IPS-20b (cell line): ENCODE results near the gene BTBD9.
"Not testable (repeated sequence)": the region's sequence is repeated elsewhere in the genome, so short reads cannot be mapped to it uniquely, and the experiment has no call there.

ENCODE experiments used
- H3K27ac ChIP-seq: one replicate; pipeline ENCODE4 v1.5.1; 2013; ENCODE audit warnings: low read length
- H3K27me3 ChIP-seq: 2 replicates; pipeline ENCODE4 v1.6.1; 2013; ENCODE audit warnings: mild to moderate bottlenecking, low read length, inconsistent platforms; ENCODE audit not compliant: insufficient read depth
- H3K36me3 ChIP-seq: 2 replicates; pipeline ENCODE4 v1.6.1; 2013; ENCODE audit warnings: low read depth, mild to moderate bottlenecking, inconsistent platforms, low read length, moderate library complexity; ENCODE audit not compliant: insufficient read depth
- H3K4me1 ChIP-seq: 2 replicates; pipeline ENCODE4 v1.6.1; 2013; ENCODE audit warnings: mild to moderate bottlenecking, control low read depth, inconsistent platforms, low read length, moderate library complexity; ENCODE audit not compliant: insufficient read depth
- H3K4me3 ChIP-seq: 2 replicates; pipeline ENCODE4 v1.5.1; 2013; ENCODE audit warnings: mild to moderate bottlenecking, low read length, inconsistent platforms
- H3K9ac ChIP-seq: 2 replicates; pipeline ENCODE4 v1.6.1; 2013; ENCODE audit warnings: low read depth, mild to moderate bottlenecking, inconsistent platforms, low read length, moderate library complexity
- H3K9me3 ChIP-seq: 2 replicates; pipeline ENCODE4 v1.6.1; 2013; ENCODE audit warnings: mild to moderate bottlenecking, low read depth, low read length, inconsistent platforms; ENCODE audit not compliant: insufficient read depth

BTBD9 gene

GRCh38 chr6:38435330-38435729, 204.4 kb downstream of the BTBD9 start:
- H3K9ac ChIP-seq, result no peak overlapping the region
- H3K9me3 ChIP-seq, result no peaks in the 10 kb centered on the region
- H3K4me3 ChIP-seq, result no peak overlapping the region
- no peaks in the 10 kb centered on the region; the same call in 1 of the 2 replicates for H3K4me1 ChIP-seq
- no peak overlapping the region for H3K27ac ChIP-seq
- no peaks in the 10 kb centered on the region for H3K27me3 ChIP-seq
- H3K36me3 ChIP-seq, result no peaks in the 10 kb centered on the region

GRCh38 chr6:38434051-38434450, 205.7 kb downstream of the BTBD9 start:
- H3K27ac ChIP-seq, result no peak overlapping the region

GRCh38 chr6:38432479-38432878, 207.2 kb downstream of the BTBD9 start:
- H3K36me3 ChIP-seq, result no peaks in the 10 kb centered on the region
- H3K9ac ChIP-seq, result no peak overlapping the region
- no peaks in the 10 kb centered on the region for H3K9me3 ChIP-seq
- H3K27ac ChIP-seq, result no peak overlapping the region
- peaks cover 10% of the 10 kb centered on the region; the same call in 1 of the 2 replicates for H3K4me1 ChIP-seq
- H3K27me3 ChIP-seq, result no peaks in the 10 kb centered on the region
- H3K4me3 ChIP-seq, result no peak overlapping the region

More at GRCh38 chr6:38434051-38434450, 205.7 kb downstream of the BTBD9 start:
- Histone ChIP-seq H3K4me1 (no peaks in the 10 kb centered on the region; the same call in 1 of the 2 replicates), H3K9me3 (no peaks in the 10 kb centered on the region), H3K27me3 (no peaks in the 10 kb centered on the region), H3K9ac (no peak overlapping the region), H3K4me3 (no peak overlapping the region), H3K36me3 (no peaks in the 10 kb centered on the region)

GRCh38 chr6:38432079-38432478, 207.7 kb downstream of the BTBD9 start:
- Histone ChIP-seq H3K9ac (no peak overlapping the region), H3K27ac (no peak overlapping the region), H3K4me1 (peaks cover 13% of the 10 kb centered on the region; the same call in 1 of the 2 replicates), H3K36me3 (no peaks in the 10 kb centered on the region), H3K4me3 (no peak overlapping the region), H3K27me3 (no peaks in the 10 kb centered on the region), H3K9me3 (no peaks in the 10 kb centered on the region)

GRCh38 chr6:38429546-38429945, 210.2 kb downstream of the BTBD9 start:
- no peak overlapping the region for H3K27ac ChIP-seq
- H3K9ac ChIP-seq, result no peak overlapping the region
- H3K4me3 ChIP-seq, result no peak overlapping the region
- no peaks in the 10 kb centered on the region for H3K27me3 ChIP-seq
- no peaks in the 10 kb centered on the region for H3K36me3 ChIP-seq
- no peaks in the 10 kb centered on the region for H3K9me3 ChIP-seq
- peaks cover 13% of the 10 kb centered on the region; the same call in 1 of the 2 replicates for H3K4me1 ChIP-seq

GRCh38 chr6:38427492-38428210, 212.1 kb downstream of the BTBD9 start:
- Histone ChIP-seq H3K9ac (no peak overlapping the region), H3K27ac (no peak overlapping the region), H3K9me3 (no peaks in the 10 kb centered on the region), H3K4me1 (peaks cover 13% of the 10 kb centered on the region; the same call in 1 of the 2 replicates), H3K4me3 (peak overlapping the region; percentile 36), H3K36me3 (no peaks in the 10 kb centered on the region), H3K27me3 (no peaks in the 10 kb centered on the region)

GRCh38 chr6:38425788-38426488, 213.8 kb downstream of the BTBD9 start:
- not testable (repeated sequence) for H3K4me3 ChIP-seq, H3K9ac ChIP-seq, H3K27ac ChIP-seq, H3K9me3 ChIP-seq, H3K36me3 ChIP-seq, H3K27me3 ChIP-seq
- H3K4me1 ChIP-seq, result peaks cover 13% of the 10 kb centered on the region; the same call in 1 of the 2 replicates

GRCh38 chr6:38423746-38424145, 216.0 kb downstream of the BTBD9 start:
- H3K36me3 ChIP-seq, result no peaks in the 10 kb centered on the region
- no peak overlapping the region for H3K9ac ChIP-seq
- no peaks in the 10 kb centered on the region for H3K27me3 ChIP-seq
- H3K9me3 ChIP-seq, result no peaks in the 10 kb centered on the region
- H3K4me3 ChIP-seq, result no peak overlapping the region
- peaks cover 13% of the 10 kb centered on the region; the same call in 1 of the 2 replicates for H3K4me1 ChIP-seq
- no peak overlapping the region for H3K27ac ChIP-seq

GRCh38 chr6:38420207-38420606, 219.5 kb downstream of the BTBD9 start:
- Histone ChIP-seq H3K4me3 (no peak overlapping the region), H3K9me3 (no peaks in the 10 kb centered on the region), H3K9ac (no peak overlapping the region), H3K36me3 (no peaks in the 10 kb centered on the region), H3K4me1 (no peaks in the 10 kb centered on the region), H3K27ac (no peak overlapping the region), H3K27me3 (no peaks in the 10 kb centered on the region)

- H3K4me1 ChIP-seq, result no peaks in the 10 kb centered on the region
- H3K36me3 ChIP-seq, result no peaks in the 10 kb centered on the region
- no peaks in the 10 kb centered on the region for H3K9me3 ChIP-seq
- H3K4me3 ChIP-seq, result no peak overlapping the region
- no peak overlapping the region for H3K27ac ChIP-seq
- H3K9ac ChIP-seq, result no peak overlapping the region
- H3K27me3 ChIP-seq, result no peaks in the 10 kb centered on the region
Measured at GRCh38 chr6:38417521-38417920, 222.2 kb downstream of the BTBD9 start.

- Histone ChIP-seq H3K9ac (no peak overlapping the region), H3K4me3 (no peak overlapping the region), H3K4me1 (no peaks in the 10 kb centered on the region), H3K36me3 (no peaks in the 10 kb centered on the region), H3K27me3 (no peaks in the 10 kb centered on the region), H3K27ac (no peak overlapping the region), H3K9me3 (no peaks in the 10 kb centered on the region)
Measured at GRCh38 chr6:38415231-38416005, 224.3 kb downstream of the BTBD9 start.
